Upper lobe of left lung (tissue), 4 donors: ENCODE results near the gene LHB.
"Not testable (repeated sequence)": the region's sequence is repeated elsewhere in the genome, so short reads cannot be mapped to it uniquely, and the experiment has no call there.

ENCODE experiments used
- POLR2AphosphoS5 ChIP-seq, 2 donors: sonication (generic); formaldehyde crosslinking; IDR thresholded peaks; one replicate each; pipeline ENCODE4 v1.5.1; 2017; ENCODE audit warnings: antibody characterized with exemption in 2 of 2
- TF ChIP-seq, protein P1 (sequence below), 6 experiments: fragments of 450-650 bp in 4 of 6; fragments of 200-600 bp in 2 of 6; sonication (generic) in 2 of 6; IDR thresholded peaks; one replicate each; pipeline ENCODE4 v1.5.1; 2016 to 2019; ENCODE audit warnings: antibody characterized with exemption in 6 of 6

DNA sequence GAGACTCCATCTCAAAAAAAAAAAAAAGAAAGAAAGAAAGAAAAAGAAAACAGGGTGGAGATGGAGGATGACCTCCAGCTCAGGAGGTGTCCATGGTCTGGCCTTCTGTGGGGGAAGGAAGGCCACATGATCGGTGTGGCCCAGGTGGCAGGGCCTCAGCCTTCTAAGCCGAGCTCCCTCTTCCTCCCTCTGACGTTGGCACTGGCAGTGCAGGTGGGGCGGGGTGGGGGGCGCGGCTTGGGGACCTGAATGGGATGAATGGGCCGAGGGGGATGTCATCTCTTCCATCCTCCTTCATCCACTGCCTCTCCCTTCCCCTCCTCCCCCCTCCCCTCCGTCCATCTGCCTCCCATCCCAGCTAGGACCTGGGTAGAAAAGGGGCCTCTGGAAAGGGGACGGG lies 22.8 kb upstream of the LHB start:
- TF ChIP-seq, protein P1, sequence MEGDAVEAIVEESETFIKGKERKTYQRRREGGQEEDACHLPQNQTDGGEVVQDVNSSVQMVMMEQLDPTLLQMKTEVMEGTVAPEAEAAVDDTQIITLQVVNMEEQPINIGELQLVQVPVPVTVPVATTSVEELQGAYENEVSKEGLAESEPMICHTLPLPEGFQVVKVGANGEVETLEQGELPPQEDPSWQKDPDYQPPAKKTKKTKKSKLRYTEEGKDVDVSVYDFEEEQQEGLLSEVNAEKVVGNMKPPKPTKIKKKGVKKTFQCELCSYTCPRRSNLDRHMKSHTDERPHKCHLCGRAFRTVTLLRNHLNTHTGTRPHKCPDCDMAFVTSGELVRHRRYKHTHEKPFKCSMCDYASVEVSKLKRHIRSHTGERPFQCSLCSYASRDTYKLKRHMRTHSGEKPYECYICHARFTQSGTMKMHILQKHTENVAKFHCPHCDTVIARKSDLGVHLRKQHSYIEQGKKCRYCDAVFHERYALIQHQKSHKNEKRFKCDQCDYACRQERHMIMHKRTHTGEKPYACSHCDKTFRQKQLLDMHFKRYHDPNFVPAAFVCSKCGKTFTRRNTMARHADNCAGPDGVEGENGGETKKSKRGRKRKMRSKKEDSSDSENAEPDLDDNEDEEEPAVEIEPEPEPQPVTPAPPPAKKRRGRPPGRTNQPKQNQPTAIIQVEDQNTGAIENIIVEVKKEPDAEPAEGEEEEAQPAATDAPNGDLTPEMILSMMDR (IDR thresholded peaks at IDR 0.05), result not testable (repeated sequence)
- TF ChIP-seq POLR2AphosphoS5 (IDR thresholded peaks at IDR 0.05), result not testable (repeated sequence)
